GM23248 (cell line): ENCODE results near the gene CDH4.

Experiments used
- EZH2 ChIP-seq: fragments of 200-600 bp; sonication (generic); IDR thresholded peaks from 2 replicates; pipeline ENCODE4 v1.6.1; 2018; ENCODE audit warnings: antibody characterized with exemption, mild to moderate bottlenecking; ENCODE audit not compliant: insufficient read depth, poor library complexity, severe bottlenecking
- EZH2phosphoT487 ChIP-seq: fragments of 200-600 bp; sonication (generic); IDR thresholded peaks from 2 replicates; pipeline ENCODE4 v1.6.1; 2018; ENCODE audit warnings: antibody characterized with exemption, moderate library complexity, mild to moderate bottlenecking, low read depth; ENCODE audit not compliant: insufficient read depth

GRCh38 chr20:61619751-61620150, 367.7 kb downstream of the CDH4 start:
- TF ChIP-seq EZH2 (no peak), EZH2phosphoT487 (no peak)
